T-cell (primary cell): ENCODE data around the gene PNMA1. TPM values are rescaled to one million over a fixed set of nuclear protein-coding genes. Genes with fewer than 3 reads are reported as not detected.

ENCODE experiments used
- ATAC-seq, 4 experiments: fragments of 200-7000 bp in 3 of 4; fragments of 150-1000 bp in 1 of 4; cut with Tn5 transposase; replicated peaks in 1 of 4; 1 replicate in 3 of 4; 2 replicates in 1 of 4; pipeline ENCODE4 v1.10.0; 2021; ENCODE audit warnings: moderate library complexity in 3 of 4, mild to moderate bottlenecking in 2 of 4, moderate number of reproducible peaks in 1 of 4
- CTCF ChIA-PET, 2 donors: fragments of 300-600 bp; sonication (Branson Sonifier 250); formaldehyde crosslinking; loops; one replicate each; lab custom pipeline; 2022; ENCODE audit warnings: antibody characterized with exemption in 2 of 2; lab: Charles Lee
- POLR2A ChIA-PET, 2 donors: fragments of 300-600 bp; sonication (Branson Sonifier 250); formaldehyde crosslinking; loops; one replicate each; lab custom pipeline; 2022; ENCODE audit warnings: antibody characterized with exemption in 2 of 2; lab: Charles Lee
- DNase-seq, 35 experiments: peaks; one replicate each; pipeline versions ENCODE4 v3.0.0 to v3.0.0-alpha.2; 2013 to 2023
- H3K27ac ChIP-seq: one replicate; pipeline ENCODE4 v1.5.1; 2013; ENCODE audit warnings: low read length
- H3K27me3 ChIP-seq, 2 experiments: replicated peaks in 1 of 2; 1 replicate in 1 of 2; 2 replicates in 1 of 2; pipeline versions ENCODE4 v1.6.1 to v1.7.0; 2013; ENCODE audit warnings: low read length in 1 of 2, mixed read lengths in 1 of 2; ENCODE audit not compliant: control insufficient read depth in 2 of 2, insufficient read depth in 2 of 2; ENCODE audit errors: extremely low read depth in 1 of 2
- H3K36me3 ChIP-seq, 2 donors: 1 replicate in 1 of 2; 2 replicates in 1 of 2; pipeline versions ENCODE4 v1.6.1 to v1.7.0; 2013; ENCODE audit warnings: low read length in 1 of 2; ENCODE audit not compliant: control insufficient read depth in 2 of 2, insufficient read depth in 1 of 2; ENCODE audit errors: extremely low read depth in 1 of 2
- H3K4me1 ChIP-seq, 2 experiments: 1 replicate in 1 of 2; 2 replicates in 1 of 2; pipeline versions ENCODE4 v1.6.1 to v1.7.0; 2013; ENCODE audit warnings: low read length in 2 of 2, mixed read lengths in 1 of 2; ENCODE audit not compliant: insufficient read depth in 2 of 2, control insufficient read depth in 1 of 2; ENCODE audit errors: extremely low read depth in 1 of 2
- H3K4me3 ChIP-seq, 2 donors: 1 replicate in 1 of 2; 2 replicates in 1 of 2; pipeline versions ENCODE4 v1.5.1 to v1.7.0; 2013; ENCODE audit warnings: mild to moderate bottlenecking in 2 of 2, low read length in 1 of 2, moderate library complexity in 1 of 2; ENCODE audit not compliant: control insufficient read depth in 1 of 2; ENCODE audit errors: extremely low read depth in 1 of 2
- H3K9me3 ChIP-seq: 2 replicates; pipeline ENCODE4 v1.7.0; 2013
- H3K27ac Mint-ChIP-seq, 2 donors: one replicate each; pipeline ENCODE4 v1.8.0; 2020 to 2021; ENCODE audit warnings: mild to moderate bottlenecking in 2 of 2, mixed read lengths in 2 of 2
- H3K27me3 Mint-ChIP-seq, 2 donors: one replicate each; pipeline ENCODE4 v1.8.0; 2021 to 2022; ENCODE audit warnings: mixed read lengths in 2 of 2
- H3K36me3 Mint-ChIP-seq: one replicate; pipeline ENCODE4 v1.8.0; 2021; ENCODE audit warnings: mixed read lengths
- H3K4me1 Mint-ChIP-seq, 3 donors: one replicate each; pipeline ENCODE4 v1.8.0; 2020 to 2022; ENCODE audit warnings: mixed read lengths in 3 of 3, mild to moderate bottlenecking in 1 of 3
- H3K4me3 Mint-ChIP-seq, 3 donors: one replicate each; pipeline ENCODE4 v1.8.0; 2020 to 2022; ENCODE audit warnings: mild to moderate bottlenecking in 3 of 3, mixed read lengths in 3 of 3, moderate library complexity in 3 of 3
- H3K9me3 Mint-ChIP-seq, 3 donors: one replicate each; pipeline ENCODE4 v1.8.0; 2020 to 2022; ENCODE audit warnings: mixed read lengths in 3 of 3
- WGBS: methylation state at CpG from one replicate; pipeline ENCODE4 v1.1.5; 2013; ENCODE audit warnings: missing lambda C conversion rate; ENCODE audit not compliant: insufficient coverage; 5-methylcytosine and 5-hydroxymethylcytosine counted together
- total RNA-seq, 35 experiments: library from RNA in 6 of 35; stranded (reverse) in 6 of 35; fragments of 120-200 nt in 1 of 35; gene quantifications; one replicate each; pipeline versions ENCODE4 v1.2.1 to v1.2.4 and lab custom pipeline; 2013 to 2026

The PNMA1 gene
- total RNA-seq, 5 donors from 2014 or later (not counting 1 experiment from before 2014, with no cell fraction given): 36.2 to 57.9 (median 53.4) TPM

- Histone ChIP-seq H3K27ac (no peak overlapping the region), H3K36me3 (peaks cover 22 to 92% of the 10 kb centered on the region in 2 donors), H3K9me3 (no peaks in the 10 kb centered on the region), H3K27me3 (peaks cover 0 to 2% of the 10 kb centered on the region in 2 experiments), H3K4me1 (peaks cover 0 to 4% of the 10 kb centered on the region in 2 experiments), H3K4me3 (no peak overlapping the region)
- Mint-ChIP-seq H3K9me3 (no peaks in the 10 kb centered on the region), H3K36me3 (peaks cover 38% of the 10 kb centered on the region), H3K4me1 (peaks cover 0 to 15% (median 11%) of the 10 kb centered on the region in 3 donors), H3K4me3 (no peak overlapping the region), H3K27me3 (no peaks in the 10 kb centered on the region), H3K27ac (peak overlapping the region; percentile 36 to 55)
- ChIA-PET POLR2A (no interaction called here), CTCF (interaction anchor here in 1 of 2 donors (0.8 kb wide), 1 partner anchor 12 kb away, joined by 4 read pairs; no protein-coding TSS in a partner anchor)
- ATAC-seq: no peak
- DNase-seq: no peak
These were observed 6.5 kb upstream of the PNMA1 start for GRCh38 chr14:73720636-73721035.

DNA sequence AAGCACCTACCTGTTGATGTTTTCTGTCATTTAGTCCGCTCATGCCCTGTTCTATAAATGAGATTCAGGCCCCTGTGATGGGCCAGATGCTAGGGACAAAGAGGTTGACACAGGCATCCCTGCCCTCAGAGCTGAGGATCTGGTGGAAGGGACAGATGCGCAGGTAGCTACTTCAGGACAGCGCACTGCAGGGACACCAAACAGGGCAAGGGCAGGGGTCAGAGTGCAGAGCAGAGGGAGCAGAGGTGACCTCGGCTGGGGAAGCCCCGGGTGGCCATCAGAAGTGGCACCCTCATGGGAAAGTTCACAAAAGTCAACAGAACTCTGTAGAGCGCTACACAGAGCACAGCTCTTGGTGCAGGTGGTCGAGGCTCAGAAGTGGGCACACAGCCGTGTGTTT, 5.6 kb upstream of the PNMA1 start:
- H3K4me3 ChIP-seq: no peak overlapping the region
- CTCF ChIA-PET: interaction anchor here in 1 of 2 donors (0.6 to 1.3 kb wide), 4 partner anchors 9 to 315 kb away, joined by 3 to 6 read pairs (median 4); no protein-coding TSS in a partner anchor
- peaks cover 0 to 4% of the 10 kb centered on the region in 2 experiments for H3K4me1 ChIP-seq
- WGBS: 90% methylated on average over 6 of the region's 8 CpGs
- Mint-ChIP-seq H3K27ac (peak overlapping the region; percentile 23 to 61), H3K4me3 (no peak overlapping the region), H3K36me3 (peaks cover 38% of the 10 kb centered on the region), H3K27me3 (no peaks in the 10 kb centered on the region), H3K9me3 (no peaks in the 10 kb centered on the region), H3K4me1 (peaks cover 0 to 14% (median 12%) of the 10 kb centered on the region in 3 donors)
- POLR2A ChIA-PET: no interaction called here
- no peaks in the 10 kb centered on the region for H3K9me3 ChIP-seq
- H3K36me3 ChIP-seq: peaks cover 17 to 83% of the 10 kb centered on the region in 2 donors
- no peak for DNase-seq
- no peak overlapping the region for H3K27ac ChIP-seq
- no peak for ATAC-seq
- peaks cover 0 to 2% of the 10 kb centered on the region in 2 experiments for H3K27me3 ChIP-seq

DNA sequence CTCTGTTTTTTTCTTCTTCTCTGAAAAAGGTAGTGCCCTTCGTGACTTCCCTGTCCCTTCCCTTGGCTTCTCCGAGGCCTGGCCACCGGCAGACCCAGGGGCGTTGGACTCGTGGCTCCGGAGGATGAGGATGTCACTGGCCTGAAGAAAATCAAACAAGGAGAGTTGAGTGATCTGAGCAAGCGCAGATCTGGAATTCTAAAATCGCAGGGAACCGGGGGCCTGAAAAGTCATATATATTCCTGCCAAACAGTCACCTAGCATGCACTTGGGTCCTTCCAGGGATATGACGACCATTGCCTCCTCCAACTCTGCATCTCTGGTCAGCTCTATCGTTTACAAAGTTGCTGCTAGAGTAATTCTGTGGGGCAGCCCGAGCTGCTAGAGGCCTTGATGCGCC, 5.2 kb upstream of the PNMA1 start:
- Histone ChIP-seq H3K27ac (no peak overlapping the region), H3K4me3 (no peak overlapping the region), H3K4me1 (peaks cover 0 to 8% of the 10 kb centered on the region in 2 experiments), H3K9me3 (no peaks in the 10 kb centered on the region), H3K27me3 (peaks cover 0 to 2% of the 10 kb centered on the region in 2 experiments), H3K36me3 (peaks cover 17 to 79% of the 10 kb centered on the region in 2 donors)
- WGBS: 96% methylated on average over 11 of the region's 13 CpGs
- Mint-ChIP-seq H3K4me1 (peaks cover 0 to 16% (median 16%) of the 10 kb centered on the region in 3 donors), H3K27me3 (no peaks in the 10 kb centered on the region), H3K9me3 (no peaks in the 10 kb centered on the region), H3K27ac (no peak overlapping the region), H3K36me3 (peaks cover 38% of the 10 kb centered on the region), H3K4me3 (no peak overlapping the region)
- no peak for DNase-seq
- ATAC-seq: no peak
- ChIA-PET CTCF (interaction anchor here in 1 of 2 donors (1.3 kb wide), 1 partner anchor 9 kb away, joined by 6 read pairs; no protein-coding TSS in a partner anchor), POLR2A (no interaction called here)

DNA sequence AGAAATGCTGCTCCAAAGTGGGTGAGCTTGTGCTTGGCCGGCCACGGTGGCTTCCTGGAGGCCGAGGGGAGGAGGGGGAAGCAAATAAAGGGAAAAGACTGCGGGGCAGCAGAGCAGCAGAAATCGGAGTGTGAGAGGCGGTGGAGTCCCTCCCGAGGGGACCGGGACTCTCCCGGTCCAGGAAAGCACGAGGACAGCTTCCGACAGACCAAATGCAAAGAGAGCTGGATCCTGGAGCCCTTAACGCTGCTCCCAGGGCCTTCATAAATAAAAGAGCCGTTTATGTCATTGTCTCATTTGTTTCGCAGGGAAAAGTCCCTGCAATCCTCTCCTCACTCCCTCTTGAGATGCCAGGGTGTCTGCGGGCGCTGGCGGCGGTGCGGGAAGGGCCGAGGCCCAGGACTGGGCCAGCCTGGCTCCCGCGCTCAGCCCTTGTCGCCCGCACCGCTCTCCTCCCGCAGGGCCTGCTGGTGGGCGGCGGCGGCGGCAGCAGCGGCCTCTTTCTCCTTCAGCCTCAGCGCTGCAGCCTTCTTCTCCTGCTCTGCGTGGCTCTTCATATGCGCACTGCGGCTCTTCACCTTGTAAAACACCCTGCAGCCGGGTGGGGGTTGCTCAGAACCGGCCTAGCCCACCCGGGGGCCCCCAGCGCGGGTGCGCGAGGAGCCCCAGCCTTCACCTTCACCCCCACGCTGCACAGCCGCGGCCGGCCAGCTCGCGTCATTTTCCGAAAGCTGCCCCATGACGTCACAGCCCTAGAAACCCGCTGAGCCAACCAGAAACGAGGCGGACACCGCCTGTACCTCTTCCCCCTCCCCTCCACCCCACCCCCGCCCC, 4.5 kb upstream of the PNMA1 start:
- H3K27ac ChIP-seq: no peak overlapping the region
- H3K27me3 ChIP-seq: peaks cover 0 to 2% of the 10 kb centered on the region in 2 experiments
- POLR2A ChIA-PET: no interaction called here
- no peak overlapping the region for H3K27ac Mint-ChIP-seq
- CTCF ChIA-PET: interaction anchor here in 1 of 2 donors (1.3 kb wide), 1 partner anchor 10 kb away, joined by 6 read pairs; no protein-coding TSS in a partner anchor
- peaks cover 2 to 10% (median 9%) of the 10 kb centered on the region in 3 donors for H3K4me1 Mint-ChIP-seq
- H3K27me3 Mint-ChIP-seq: no peaks in the 10 kb centered on the region
- no peaks in the 10 kb centered on the region for H3K9me3 Mint-ChIP-seq
- ATAC-seq (no peak), DNase-seq (peak in 1 of 35 experiments; percentile 2)
- H3K9me3 ChIP-seq: no peaks in the 10 kb centered on the region
- peaks cover 32% of the 10 kb centered on the region for H3K36me3 Mint-ChIP-seq
- H3K4me3 Mint-ChIP-seq: no peak overlapping the region
- peaks cover 15 to 72% of the 10 kb centered on the region in 2 donors for H3K36me3 ChIP-seq
- WGBS: 94% methylated on average over 40 of the region's 55 CpGs
- no peak overlapping the region for H3K4me3 ChIP-seq
- H3K4me1 ChIP-seq: peaks cover 0 to 5% of the 10 kb centered on the region in 2 experiments

GRCh38 chr14:73717711-73718417, 3.7 kb upstream of the PNMA1 start:
- WGBS: 97% methylated on average over 14 of the region's 20 CpGs
- Histone ChIP-seq H3K27ac (no peak overlapping the region), H3K4me3 (no peak overlapping the region), H3K27me3 (peaks cover 0 to 2% of the 10 kb centered on the region in 2 experiments), H3K9me3 (no peaks in the 10 kb centered on the region), H3K36me3 (peaks cover 13 to 64% of the 10 kb centered on the region in 2 donors), H3K4me1 (peaks cover 5 to 13% of the 10 kb centered on the region in 2 experiments)
- Mint-ChIP-seq H3K27me3 (no peaks in the 10 kb centered on the region), H3K4me1 (peaks cover 8 to 10% (median 9%) of the 10 kb centered on the region in 3 donors), H3K27ac (no peak overlapping the region), H3K9me3 (no peaks in the 10 kb centered on the region), H3K4me3 (no peak overlapping the region), H3K36me3 (peaks cover 27% of the 10 kb centered on the region)
- POLR2A ChIA-PET: no interaction called here
- CTCF ChIA-PET: interaction anchor here (0.6 to 1.5 kb wide), 4 partner anchors 10 to 128 kb away, joined by 3 to 10 read pairs (median 4); no protein-coding TSS in a partner anchor
- ATAC-seq (no peak), DNase-seq (peak in 1 of 35 experiments; percentile 6)

- H3K27me3 Mint-ChIP-seq: no peaks in the 10 kb centered on the region
- POLR2A ChIA-PET: no interaction called here
- H3K4me1 Mint-ChIP-seq: peaks cover 11 to 15% (median 12%) of the 10 kb centered on the region in 3 donors
- no peak overlapping the region for H3K4me3 ChIP-seq
- no peaks in the 10 kb centered on the region for H3K9me3 Mint-ChIP-seq
- no peak overlapping the region for H3K27ac ChIP-seq
- no peaks in the 10 kb centered on the region for H3K9me3 ChIP-seq
- H3K36me3 ChIP-seq: peaks cover 13 to 58% of the 10 kb centered on the region in 2 donors
- no peak overlapping the region for H3K4me3 Mint-ChIP-seq
- H3K27me3 ChIP-seq: peaks cover 0 to 2% of the 10 kb centered on the region in 2 experiments
- H3K27ac Mint-ChIP-seq: no peak overlapping the region
- no peak for ATAC-seq
- H3K4me1 ChIP-seq: peaks cover 5 to 18% of the 10 kb centered on the region in 2 experiments
- WGBS: no CpG with 5 or more reads among the region's 3 CpGs
- peaks cover 23% of the 10 kb centered on the region for H3K36me3 Mint-ChIP-seq
- peak in 1 of 35 experiments; percentile 9 for DNase-seq
- CTCF ChIA-PET: interaction anchor here (0.6 to 1.5 kb wide), 4 partner anchors 11 to 129 kb away, joined by 3 to 10 read pairs (median 4); no protein-coding TSS in a partner anchor
These were observed 3.1 kb upstream of the PNMA1 start for GRCh38 chr14:73717266-73717665.
